AG04450 (cell line): ENCODE measurements around the gene PLA2G2E. TPM values are rescaled to one million over a fixed set of nuclear protein-coding genes. Genes with fewer than 3 reads are reported as not detected.

Experiments
- CTCF ChIA-PET: fragments of 300-600, 350-600 bp; formaldehyde crosslinking; extraction: SDS; loops from one replicate; lab custom pipeline; 2022; ENCODE audit warnings: antibody characterized with exemption, inconsistent platforms; lab: Charles Lee
- POLR2A ChIA-PET: fragments of 350-600 bp; formaldehyde crosslinking; extraction: SDS; loops from one replicate; lab custom pipeline; 2021; ENCODE audit warnings: antibody characterized with exemption, inconsistent platforms; lab: Yijun Ruan, JAX
- DNase-seq: peaks from one replicate; pipeline ENCODE4 v3.0.0-alpha.2; 2011; ENCODE audit warnings: low read depth, low spot score
- H3K27ac ChIP-seq: one replicate; pipeline ENCODE4 v1.5.1; 2012; ENCODE audit warnings: low read depth, low read length, control low read depth
- H3K27me3 ChIP-seq: one replicate; pipeline ENCODE4 v1.6.0; 2012; ENCODE audit warnings: low read length; ENCODE audit not compliant: control insufficient read depth, insufficient read depth
- H3K4me3 ChIP-seq: 2 replicates; pipeline ENCODE4 v1.5.1; 2011; ENCODE audit warnings: mild to moderate bottlenecking, low read depth, low read length, control low read depth
- H3K9me3 ChIP-seq: 2 replicates; pipeline ENCODE4 v1.5.1; 2012; ENCODE audit warnings: low read length; ENCODE audit not compliant: control insufficient read depth, insufficient read depth
- CTCF ChIP-seq: IDR thresholded peaks from 2 replicates; pipeline ENCODE4 v1.5.1; 2011; ENCODE audit warnings: low read depth, low read length, control low read depth, inconsistent platforms
- polyA minus RNA-seq: library from RNA; depleted of rRNA, polyadenylated mRNA; stranded (reverse); fragments of >200 nt; gene quantifications from 2 replicates; pipeline ENCODE4 v1.2.3, GENCODE V29; 2011; rRNA and poly(A)+ RNA removed
- polyA plus RNA-seq: library from polyadenylated mRNA; depleted of rRNA; stranded (reverse); fragments of >200 nt; gene quantifications from 2 replicates; pipeline ENCODE4 v1.2.3, GENCODE V29; 2011; rRNA removed

The PLA2G2E gene
- polyA plus RNA-seq (not detected in 2 replicates), polyA minus RNA-seq (not detected in 2 replicates)

- ChIA-PET POLR2A (no interaction called here), CTCF (no interaction called here)
- no peak within 1 kb of the TSS for H3K4me3 ChIP-seq
- no peak within 1 kb of the TSS for H3K27ac ChIP-seq
- H3K9me3 ChIP-seq, result no peaks in the 10 kb centered on the region
- H3K27me3 ChIP-seq, result peaks cover 16% of the 10 kb centered on the region
- DNase-seq, result no peak
- no peak for TF ChIP-seq CTCF
These were observed at the start of gene PLA2G2E for GRCh38 chr1:19923137-19923952. TSS of gene PLA2G2E (minus strand) at chr1:19923617. CDS start at chr1:19923559, 58 bp downstream.

- Histone ChIP-seq H3K27ac (no peak overlapping the region), H3K4me3 (no peak overlapping the region), H3K9me3 (no peaks in the 10 kb centered on the region), H3K27me3 (peaks cover 25% of the 10 kb centered on the region)
- ChIA-PET POLR2A (no interaction called here), CTCF (no interaction called here)
- no peak for DNase-seq
- TF ChIP-seq CTCF, result no peak
These were observed 48.2 kb upstream of the PLA2G2E start for GRCh38 chr1:19971664-19972063.

- DNase-seq, result no peak
- no peak overlapping the region for H3K4me3 ChIP-seq
- H3K27ac ChIP-seq, result no peak overlapping the region
- ChIA-PET POLR2A (no interaction called here), CTCF (interaction anchor here (0.8 kb wide), 1 partner anchor 524 kb away, joined by 3 read pairs; no protein-coding TSS in a partner anchor)
- H3K27me3 ChIP-seq, result peaks cover 22% of the 10 kb centered on the region
- H3K9me3 ChIP-seq, result no peaks in the 10 kb centered on the region
- TF ChIP-seq CTCF, result no peak
These were observed 46.7 kb upstream of the PLA2G2E start for GRCh38 chr1:19969898-19970660.

- Histone ChIP-seq H3K27me3 (peaks cover 24% of the 10 kb centered on the region), H3K4me3 (no peak overlapping the region), H3K27ac (no peak overlapping the region), H3K9me3 (no peaks in the 10 kb centered on the region)
- no peak for TF ChIP-seq CTCF
- ChIA-PET POLR2A (no interaction called here), CTCF (no interaction called here)
- no peak for DNase-seq
These were observed 44.4 kb upstream of the PLA2G2E start for GRCh38 chr1:19967808-19968207.

GRCh38 chr1:19964542-19964941, 41.1 kb upstream of the PLA2G2E start:
- Histone ChIP-seq H3K4me3 (no peak overlapping the region), H3K9me3 (no peaks in the 10 kb centered on the region), H3K27me3 (peaks cover 27% of the 10 kb centered on the region), H3K27ac (no peak overlapping the region)
- POLR2A ChIA-PET, result no interaction called here
- CTCF ChIA-PET, result no interaction called here
- DNase-seq, result no peak
- no peak for TF ChIP-seq CTCF
